ENCODE data around the gene TMED10. TPM values are rescaled to one million over a fixed set of nuclear protein-coding genes. Genes with fewer than 3 reads are reported as not detected.

TMED10 gene
- total RNA-seq, 2 donors from 2014 or later = 150 to 243 TPM

- H3K27ac ChIP-seq = peak overlapping the region in 1 of 4 donors; percentile 24
Observed at GRCh38 chr14:75158843-75159614, 17.4 kb downstream of the TMED10 start.

DNA sequence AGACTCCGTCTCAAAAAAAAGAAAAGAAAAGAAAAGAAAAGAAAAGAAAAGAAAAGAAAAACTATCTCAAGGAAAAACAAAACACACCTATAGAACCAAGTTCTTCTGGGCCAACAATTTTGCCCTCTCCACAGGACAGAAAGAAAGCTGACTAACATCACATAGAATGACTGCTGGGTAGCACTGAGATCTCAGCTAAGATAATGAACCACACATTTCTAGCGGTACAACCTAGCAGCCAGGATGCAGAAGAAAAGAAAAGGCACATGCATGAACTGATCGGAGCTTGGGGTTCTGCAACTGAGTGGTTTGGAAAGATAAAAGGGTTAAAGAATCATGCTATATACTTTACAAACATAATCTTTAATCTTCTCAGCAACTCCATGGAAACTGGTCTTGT, 19.5 kb downstream of the TMED10 start:
- DNase-seq (no peak), ATAC-seq (no peak)
- Histone ChIP-seq H3K9me3 (no peaks in the 10 kb centered on the region), H3K36me3 (replicated peaks in 1 of 2; ENCODE audit: insufficient read depth in 1 of 2, low read depth in 2 of 2) (no peaks in the 10 kb centered on the region), H3K27ac (peak overlapping the region in 1 of 4 donors; percentile 8), H3K4me1 (peaks cover 60% of the 10 kb centered on the region), H3K4me3 (no peak overlapping the region), H3K27me3 (no peaks in the 10 kb centered on the region)
- whole genome bisulfite sequencing, 2 donors = 77 to 89% methylated on average over 3 of the region's 3 CpGs
- TF ChIP-seq, protein P1, sequence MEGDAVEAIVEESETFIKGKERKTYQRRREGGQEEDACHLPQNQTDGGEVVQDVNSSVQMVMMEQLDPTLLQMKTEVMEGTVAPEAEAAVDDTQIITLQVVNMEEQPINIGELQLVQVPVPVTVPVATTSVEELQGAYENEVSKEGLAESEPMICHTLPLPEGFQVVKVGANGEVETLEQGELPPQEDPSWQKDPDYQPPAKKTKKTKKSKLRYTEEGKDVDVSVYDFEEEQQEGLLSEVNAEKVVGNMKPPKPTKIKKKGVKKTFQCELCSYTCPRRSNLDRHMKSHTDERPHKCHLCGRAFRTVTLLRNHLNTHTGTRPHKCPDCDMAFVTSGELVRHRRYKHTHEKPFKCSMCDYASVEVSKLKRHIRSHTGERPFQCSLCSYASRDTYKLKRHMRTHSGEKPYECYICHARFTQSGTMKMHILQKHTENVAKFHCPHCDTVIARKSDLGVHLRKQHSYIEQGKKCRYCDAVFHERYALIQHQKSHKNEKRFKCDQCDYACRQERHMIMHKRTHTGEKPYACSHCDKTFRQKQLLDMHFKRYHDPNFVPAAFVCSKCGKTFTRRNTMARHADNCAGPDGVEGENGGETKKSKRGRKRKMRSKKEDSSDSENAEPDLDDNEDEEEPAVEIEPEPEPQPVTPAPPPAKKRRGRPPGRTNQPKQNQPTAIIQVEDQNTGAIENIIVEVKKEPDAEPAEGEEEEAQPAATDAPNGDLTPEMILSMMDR (IDR thresholded peaks at IDR 0.05) = no peak
- TF ChIP-seq POLR2A (IDR thresholded peaks at IDR 0.05) = no peak
- intact Hi-C loops (cut with DNase I) = no loop called here

More at GRCh38 chr14:75158843-75159614, 17.4 kb downstream of the TMED10 start:
- H3K36me3 ChIP-seq (replicated peaks in 1 of 2; ENCODE audit: insufficient read depth in 1 of 2, low read depth in 2 of 2) = no peaks in the 10 kb centered on the region
- DNase-seq (no peak), ATAC-seq (no peak)
- intact Hi-C loops (cut with DNase I) = no loop called here
- peaks cover 50% of the 10 kb centered on the region for H3K4me1 ChIP-seq
- WGBS, 2 donors = 86 to 94% methylated on average over 6 of the region's 6 CpGs
- no peak overlapping the region for H3K4me3 ChIP-seq
- no peaks in the 10 kb centered on the region for H3K9me3 ChIP-seq
- no peaks in the 10 kb centered on the region for H3K27me3 ChIP-seq
- TF ChIP-seq, protein P1 (IDR thresholded peaks at IDR 0.05) = no peak
- TF ChIP-seq POLR2A (IDR thresholded peaks at IDR 0.05) = no peak

- H3K9me3 ChIP-seq = no peaks in the 10 kb centered on the region
- no peak overlapping the region for H3K27ac ChIP-seq
- no peak overlapping the region for H3K4me3 ChIP-seq
- DNase-seq (no peak), ATAC-seq (no peak)
- peaks cover 57% of the 10 kb centered on the region for H3K4me1 ChIP-seq
- intact Hi-C loops (cut with DNase I) = no loop called here
- no peaks in the 10 kb centered on the region for H3K27me3 ChIP-seq
- TF ChIP-seq POLR2A (IDR thresholded peaks at IDR 0.05) = no peak
- TF ChIP-seq, protein P1 (IDR thresholded peaks at IDR 0.05) = no peak
- H3K36me3 ChIP-seq (replicated peaks in 1 of 2; ENCODE audit: insufficient read depth in 1 of 2, low read depth in 2 of 2) = no peaks in the 10 kb centered on the region
- 96 to 97% methylated on average over 1 of the region's 1 CpG for WGBS, 2 donors
Observed at GRCh38 chr14:75156111-75156510, 20.3 kb downstream of the TMED10 start.

GRCh38 chr14:75155169-75155568, 21.2 kb downstream of the TMED10 start:
- intact Hi-C loops (cut with DNase I) = no loop called here
- Histone ChIP-seq H3K27me3 (no peaks in the 10 kb centered on the region), H3K4me3 (no peak overlapping the region), H3K9me3 (no peaks in the 10 kb centered on the region), H3K4me1 (peaks cover 56% of the 10 kb centered on the region), H3K27ac (no peak overlapping the region), H3K36me3 (replicated peaks in 1 of 2; ENCODE audit: insufficient read depth in 1 of 2, low read depth in 2 of 2) (no peaks in the 10 kb centered on the region)
- WGBS, 2 donors = 86 to 93% methylated on average over 3 of the region's 3 CpGs
- ATAC-seq (no peak), DNase-seq (no peak)
- no peak for TF ChIP-seq POLR2A (IDR thresholded peaks at IDR 0.05)
- TF ChIP-seq, protein P1 (IDR thresholded peaks at IDR 0.05) = no peak

DNA sequence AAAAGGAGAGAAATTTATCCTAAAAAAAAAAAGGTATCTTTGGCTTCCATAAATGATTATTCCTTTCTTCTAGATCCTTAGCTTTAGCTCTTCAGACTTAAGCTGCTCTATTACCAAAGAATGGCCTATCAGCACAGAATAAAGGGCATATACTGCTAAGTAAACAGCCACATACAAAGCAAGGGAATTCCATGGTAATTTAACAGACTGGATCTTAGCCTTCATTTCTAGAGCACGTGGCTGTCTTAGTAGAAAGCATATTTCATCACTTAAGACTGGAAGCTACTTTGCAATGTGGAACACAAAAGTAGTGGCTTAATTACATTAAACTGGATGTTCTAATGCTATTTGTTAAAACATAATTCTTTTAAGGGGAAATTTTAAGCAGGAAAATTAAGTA, 23.1 kb downstream of the TMED10 start:
- Histone ChIP-seq H3K4me3 (no peak overlapping the region), H3K27me3 (no peaks in the 10 kb centered on the region), H3K27ac (peak overlapping the region in 1 of 4 donors; percentile 18), H3K36me3 (replicated peaks in 1 of 2; ENCODE audit: insufficient read depth in 1 of 2, low read depth in 2 of 2) (no peaks in the 10 kb centered on the region), H3K9me3 (no peaks in the 10 kb centered on the region), H3K4me1 (peaks cover 58% of the 10 kb centered on the region)
- ATAC-seq (no peak), DNase-seq (no peak)
- 17 to 47% methylated on average over 1 of the region's 1 CpG for WGBS, 2 donors
- no peak for TF ChIP-seq POLR2A (IDR thresholded peaks at IDR 0.05)
- TF ChIP-seq, protein P1 (IDR thresholded peaks at IDR 0.05) = no peak
- intact Hi-C loops (cut with DNase I) = no loop called here
